HG03442 (cell line): ENCODE data around the gene NIPSNAP2.
"Not testable (repeated sequence)": the region's sequence is repeated elsewhere in the genome, so short reads cannot be mapped to it uniquely, and the experiment has no call there.

Experiments
- ATAC-seq: cut with Tn5 transposase; IDR thresholded peaks from one replicate; pipeline ENCODE4 v1.9.1; 2021; ENCODE audit warnings: mild to moderate bottlenecking, moderate library complexity; ENCODE audit not compliant: unreplicated experiment

Gene NIPSNAP2

DNA sequence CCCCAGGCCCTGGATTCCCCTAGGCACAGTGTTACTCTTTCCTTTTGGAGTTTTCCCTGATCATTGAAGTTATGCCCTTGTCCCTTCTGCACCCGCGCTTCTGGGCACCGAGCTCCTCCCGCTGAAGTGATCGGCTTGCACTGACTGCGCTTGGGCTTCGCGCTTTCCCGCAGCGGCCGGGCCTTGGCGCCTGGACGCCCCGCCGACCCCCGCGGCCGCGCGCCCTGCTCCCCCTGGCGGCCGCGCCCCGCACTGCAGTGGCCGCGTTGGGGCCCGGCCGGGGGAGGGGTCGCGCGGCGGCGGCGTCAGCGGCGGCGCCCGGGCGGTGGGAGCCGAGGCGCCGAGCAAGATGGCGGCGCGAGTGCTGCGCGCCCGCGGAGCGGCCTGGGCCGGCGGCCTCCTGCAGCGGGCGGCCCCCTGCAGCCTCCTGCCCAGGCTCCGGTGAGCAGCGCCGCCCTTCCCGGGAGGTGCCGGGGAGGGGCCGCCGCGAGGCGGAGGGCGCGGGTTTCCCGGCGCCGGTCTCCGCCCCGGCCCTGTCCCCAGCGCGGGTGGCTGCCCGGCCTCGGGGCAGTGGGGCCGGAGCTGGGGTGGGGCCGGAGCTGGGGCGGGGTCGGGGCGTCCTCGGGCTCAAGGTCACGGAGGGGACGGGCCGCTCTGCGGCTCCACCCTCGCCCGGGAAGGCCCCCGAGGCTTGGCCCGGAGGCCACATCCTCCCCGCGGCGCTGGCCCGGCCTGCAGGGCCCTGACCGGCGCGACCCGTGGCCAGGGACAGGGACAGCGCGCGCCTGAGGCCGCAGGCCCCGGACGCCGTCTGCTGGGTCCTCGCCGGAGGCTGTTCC, at the start of gene NIPSNAP2:
Gene NIPSNAP2 (plus strand): TSS at position 325 of the 839 bp plus-strand sequence. CDS start 25 bp downstream, at position 350.
- ATAC-seq: peak; percentile 77

DNA sequence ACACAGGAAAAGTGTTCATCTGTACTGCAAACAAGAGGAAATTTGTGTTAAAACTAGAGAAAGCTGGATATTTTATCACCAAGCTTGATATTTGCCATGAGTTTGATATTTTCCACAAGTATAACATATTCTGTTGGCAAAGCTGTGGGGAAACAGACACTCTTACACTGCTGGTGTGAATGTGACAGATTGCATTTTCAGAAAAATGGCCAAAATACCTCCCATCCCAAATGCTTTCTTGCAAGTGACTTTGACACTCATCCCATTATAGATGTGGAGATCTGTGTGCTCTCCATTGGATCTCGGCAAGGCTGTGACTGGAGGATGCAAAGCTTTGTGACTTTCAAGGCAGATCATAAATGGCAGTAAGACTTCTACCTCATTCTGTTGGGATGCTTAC, 46.6 kb upstream of the NIPSNAP2 start:
- ATAC-seq: no peak

DNA sequence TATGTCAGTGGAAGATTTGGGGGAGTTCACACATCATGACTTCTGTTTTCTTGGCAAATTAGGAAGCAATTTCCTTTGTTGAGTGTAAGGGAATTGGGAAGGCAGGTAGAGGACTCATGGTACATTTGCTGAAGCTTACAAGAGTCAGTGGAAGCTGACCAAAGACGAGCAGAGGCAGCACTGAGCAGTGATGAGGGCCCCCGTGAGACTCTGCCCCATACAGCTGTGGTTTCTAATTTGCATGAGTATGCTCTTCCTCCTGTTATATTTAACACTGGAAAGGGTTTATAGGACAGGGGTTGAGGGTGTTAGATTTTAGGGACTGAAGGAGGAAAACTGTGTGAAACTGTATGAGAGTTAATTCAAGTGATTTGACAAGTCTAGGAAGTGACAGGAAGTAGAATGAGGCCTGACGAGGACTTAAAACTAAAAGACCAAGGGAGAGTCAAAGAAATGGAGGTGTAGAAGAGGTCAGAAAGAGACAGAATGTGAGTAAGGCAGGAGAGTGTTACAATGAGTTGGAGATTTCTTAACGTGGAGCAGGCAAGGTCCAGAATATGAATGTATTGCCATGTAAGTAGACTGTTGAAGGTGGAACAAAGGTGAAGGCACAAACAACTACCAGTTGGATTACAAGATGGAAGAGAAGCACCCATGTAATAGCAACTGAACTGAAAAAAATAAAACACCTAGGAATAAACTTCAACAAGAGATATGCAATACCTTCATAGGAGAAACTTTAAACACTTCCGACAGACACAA, 36.2 kb upstream of the NIPSNAP2 start:
- ATAC-seq: no peak

DNA sequence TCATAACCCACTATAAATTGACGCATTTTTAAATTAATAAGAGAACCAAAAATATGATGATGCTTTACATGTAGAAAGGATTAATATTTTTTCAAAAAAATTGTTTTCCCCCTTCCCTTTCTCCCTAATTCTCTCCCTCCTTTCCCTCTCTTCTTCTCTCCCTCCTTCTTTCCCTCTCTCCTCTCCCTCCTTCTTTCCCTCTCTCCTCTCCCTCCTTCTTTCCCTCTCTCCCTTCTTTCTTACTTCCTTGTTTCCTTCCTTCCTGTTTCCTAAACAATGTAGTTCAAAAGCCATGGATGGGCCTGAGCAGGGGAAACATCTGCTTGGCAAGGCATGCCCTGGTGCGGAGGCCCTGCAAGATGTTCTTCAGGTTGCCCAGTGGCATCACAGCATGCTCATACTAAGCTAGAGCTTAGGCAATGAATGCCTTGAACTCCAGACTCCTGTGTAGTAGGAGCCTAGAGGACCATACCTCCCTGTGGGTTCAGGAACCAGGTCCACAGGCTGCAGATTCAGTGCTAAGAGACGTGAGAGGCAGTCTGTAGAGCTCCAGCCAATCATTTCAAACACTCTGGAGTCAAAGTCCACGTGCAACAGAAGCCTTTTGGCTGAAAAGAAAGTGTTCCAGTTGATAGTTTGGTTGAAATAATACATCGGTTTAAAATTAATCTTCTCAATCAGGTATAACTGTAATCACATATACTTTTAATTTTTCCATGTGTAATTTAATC, 32.8 kb upstream of the NIPSNAP2 start:
- no peak for ATAC-seq

- no peak for ATAC-seq
These were observed 24.8 kb upstream of the NIPSNAP2 start for GRCh38 chr7:55939514-55940123.

DNA sequence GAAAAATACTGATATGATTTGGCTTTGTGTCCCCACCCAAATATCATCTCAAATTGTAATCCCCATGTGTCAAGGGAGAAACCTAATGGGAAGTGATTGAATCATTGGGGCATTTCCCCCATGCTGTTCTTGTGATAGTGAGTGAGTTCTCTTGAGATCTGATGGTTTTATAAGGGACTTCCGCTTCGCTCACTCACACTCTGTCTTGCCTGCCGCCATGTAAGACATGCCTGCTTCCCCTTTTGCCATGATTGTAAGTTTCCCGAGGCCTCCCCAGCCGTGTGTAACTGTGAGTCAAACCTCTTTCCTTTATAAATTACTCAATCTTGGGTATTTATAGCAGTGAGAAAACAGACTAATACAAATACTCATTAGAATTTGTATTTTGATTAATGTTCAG, 17.8 kb upstream of the NIPSNAP2 start:
- ATAC-seq: no peak

DNA sequence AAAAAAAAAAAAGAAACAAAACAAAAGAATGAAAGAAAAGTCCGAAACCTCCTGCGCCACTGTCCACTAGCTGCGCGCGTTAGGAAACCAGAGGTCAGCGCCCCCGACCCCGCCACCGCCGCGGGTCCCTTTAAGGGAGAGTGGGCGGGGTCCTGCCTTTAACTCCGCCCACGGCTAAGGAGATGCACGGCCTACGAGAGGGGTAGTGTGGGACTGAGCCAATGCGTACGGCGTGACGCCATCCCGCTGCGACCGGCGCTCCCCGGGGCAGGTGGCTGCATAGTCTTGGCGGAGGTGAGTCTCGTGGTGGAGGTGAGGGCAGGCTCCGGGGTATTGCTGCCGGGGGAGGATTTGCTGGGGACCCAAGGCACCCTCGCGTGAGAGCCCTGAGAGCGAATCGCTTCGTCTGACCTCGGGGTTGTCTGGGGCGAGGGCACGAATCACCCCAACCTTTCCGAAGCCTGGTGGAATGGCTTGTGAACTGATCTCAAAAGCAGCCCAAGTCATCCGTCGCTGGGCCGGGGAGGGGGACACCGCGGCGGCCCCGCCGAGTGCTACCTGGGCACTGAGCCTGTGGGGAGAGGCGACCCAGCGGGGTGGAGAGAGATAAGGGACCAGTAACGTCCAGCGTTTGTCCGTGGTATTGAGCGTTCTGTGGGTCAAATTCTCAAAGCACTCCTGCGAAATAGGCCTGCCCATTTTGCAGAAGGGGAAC, 12.6 kb upstream of the NIPSNAP2 start, which contains the start of gene MRPS17:
Gene MRPS17 (plus strand): TSS at position 241 of the 715 bp plus-strand sequence. CDS start 1,319 bp downstream, outside the sequence.
- ATAC-seq: peak; percentile 100

GRCh38 chr7:55952352-55952671, 12.1 kb upstream of the NIPSNAP2 start:
- not testable (repeated sequence) for ATAC-seq

DNA sequence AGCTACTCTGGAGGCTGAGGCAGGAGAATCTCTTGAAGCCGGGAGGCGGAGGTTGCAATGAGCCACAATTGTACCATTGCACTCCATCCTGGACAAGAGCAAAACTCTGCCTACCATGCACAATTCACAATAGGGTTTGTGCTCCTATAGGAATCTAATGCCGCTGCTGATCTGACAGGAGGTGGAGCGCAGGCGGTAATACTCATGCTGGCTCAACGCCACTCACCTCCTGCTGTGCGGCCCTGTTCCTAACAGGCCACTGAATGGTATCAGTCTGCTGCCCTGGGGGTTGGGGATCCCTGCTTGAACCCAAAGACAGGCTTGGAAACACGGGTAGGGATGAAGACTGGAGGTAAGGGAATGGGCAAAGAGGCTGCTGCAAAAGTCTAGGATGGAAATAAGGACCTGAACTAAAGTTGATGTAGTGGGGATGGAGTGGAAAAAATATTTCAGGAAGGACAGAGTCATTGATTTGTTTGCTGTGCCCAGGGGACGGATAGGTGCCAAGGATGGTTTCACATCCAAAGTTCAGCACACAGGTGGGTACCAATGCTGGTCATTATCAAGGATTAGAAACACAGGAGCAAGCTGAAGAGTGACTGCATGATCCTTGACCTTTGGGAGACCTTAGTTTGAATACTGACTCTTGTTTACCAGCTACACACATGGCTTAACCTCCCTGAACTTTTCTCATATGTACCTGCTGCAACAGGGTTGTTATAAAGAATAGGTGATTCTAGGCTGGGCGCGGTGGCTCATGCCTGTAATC, 10.5 kb upstream of the NIPSNAP2 start:
- ATAC-seq: no peak

DNA sequence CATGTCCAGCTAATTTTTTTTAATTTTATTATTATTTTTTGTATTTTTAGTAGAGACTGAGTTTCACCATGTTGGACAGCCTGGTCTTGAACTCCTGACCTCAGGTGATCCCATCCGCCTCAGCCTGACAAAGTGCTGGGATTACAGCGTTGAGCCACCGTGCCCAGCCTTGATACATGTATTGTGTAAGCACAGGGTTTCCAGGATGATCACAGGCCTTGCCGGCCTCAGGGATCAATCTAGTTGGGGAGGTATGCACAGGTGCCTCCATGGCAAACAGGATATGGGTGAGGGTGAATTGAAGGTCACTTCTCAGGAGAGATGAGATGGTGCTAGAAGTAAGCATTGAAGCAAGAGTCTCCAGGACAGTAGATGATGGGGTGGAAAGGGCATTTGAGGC, 7.2 kb upstream of the NIPSNAP2 start:
- ATAC-seq: no peak

GRCh38 chr7:55962014-55962413, 2.4 kb upstream of the NIPSNAP2 start:
- ATAC-seq: no peak

DNA sequence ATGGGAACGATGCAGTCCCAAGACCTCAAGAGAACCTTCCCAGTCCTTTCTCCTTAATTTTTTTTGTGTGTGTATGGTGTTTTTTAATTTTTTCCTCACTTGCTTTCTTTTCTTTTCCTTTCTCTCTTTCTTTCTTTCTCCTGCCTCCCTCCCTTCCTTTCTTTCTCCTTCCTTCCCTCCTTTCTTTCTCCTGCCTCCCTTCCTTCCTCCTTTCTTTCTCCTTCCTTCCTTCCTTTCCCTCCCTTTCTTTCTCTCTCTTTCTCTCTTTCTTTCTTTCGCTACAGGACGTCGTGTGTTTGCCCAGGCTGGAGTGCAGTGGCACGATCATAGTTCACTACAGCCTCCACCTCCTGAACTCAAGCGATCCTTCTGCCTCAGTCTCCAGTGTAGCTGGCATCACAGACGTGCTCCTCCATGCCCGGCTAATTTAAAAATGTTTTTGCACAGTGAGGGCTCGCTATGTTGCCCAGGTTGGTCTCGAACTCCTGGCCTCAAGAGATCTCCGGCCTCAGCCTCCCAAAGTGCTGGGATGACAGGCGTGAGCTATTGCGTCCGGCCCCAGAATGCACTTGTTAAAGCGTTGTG, 709 bp upstream of the NIPSNAP2 start:
- ATAC-seq: no peak

GRCh38 chr7:55965100-55965470, 700 bp downstream of the NIPSNAP2 start:
- no peak for ATAC-seq

- ATAC-seq: no peak
These were observed 1.5 kb downstream of the NIPSNAP2 start for GRCh38 chr7:55965805-55966421.

- ATAC-seq: no peak
These were observed 2.5 kb downstream of the NIPSNAP2 start for GRCh38 chr7:55966851-55967250.

DNA sequence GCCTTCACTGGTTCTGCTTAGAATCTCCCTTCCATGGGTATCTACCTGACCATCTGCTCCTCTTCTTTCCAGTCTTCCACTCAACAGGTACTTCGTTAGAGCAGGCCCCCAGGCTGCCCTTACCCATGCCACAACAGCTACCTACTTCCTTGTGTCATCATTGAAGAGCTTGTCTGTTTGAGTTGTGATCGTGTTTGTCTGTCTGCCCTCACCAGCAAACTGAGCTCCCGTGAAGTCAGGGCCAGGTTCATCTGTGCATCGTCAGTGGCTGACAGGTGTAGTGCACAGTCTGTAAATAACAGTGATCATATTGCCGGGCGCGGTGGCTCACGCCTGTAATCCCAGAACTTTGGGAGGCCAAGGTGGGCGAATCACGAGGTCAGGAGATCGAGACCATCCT, 5.0 kb downstream of the NIPSNAP2 start:
- no peak for ATAC-seq

DNA sequence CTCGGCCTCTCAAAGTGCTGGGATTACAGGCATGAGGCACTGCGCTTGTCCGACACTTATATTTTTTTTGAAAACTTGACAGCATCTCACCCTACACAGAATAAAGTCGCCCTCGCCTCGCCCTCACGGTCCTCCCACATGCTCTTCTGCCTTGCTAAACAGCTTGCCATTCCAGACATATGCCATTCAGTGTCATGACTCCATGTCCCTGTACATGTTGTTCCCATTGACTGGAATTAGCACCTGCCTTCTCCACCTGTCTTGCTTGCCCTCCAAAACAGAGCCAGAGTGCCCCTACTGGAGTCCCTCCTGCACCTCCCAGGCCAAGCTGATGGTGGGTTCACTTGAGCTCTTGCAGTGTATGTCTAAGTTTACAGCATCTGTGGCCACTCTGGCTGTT, 6.2 kb downstream of the NIPSNAP2 start:
- no peak for ATAC-seq

DNA sequence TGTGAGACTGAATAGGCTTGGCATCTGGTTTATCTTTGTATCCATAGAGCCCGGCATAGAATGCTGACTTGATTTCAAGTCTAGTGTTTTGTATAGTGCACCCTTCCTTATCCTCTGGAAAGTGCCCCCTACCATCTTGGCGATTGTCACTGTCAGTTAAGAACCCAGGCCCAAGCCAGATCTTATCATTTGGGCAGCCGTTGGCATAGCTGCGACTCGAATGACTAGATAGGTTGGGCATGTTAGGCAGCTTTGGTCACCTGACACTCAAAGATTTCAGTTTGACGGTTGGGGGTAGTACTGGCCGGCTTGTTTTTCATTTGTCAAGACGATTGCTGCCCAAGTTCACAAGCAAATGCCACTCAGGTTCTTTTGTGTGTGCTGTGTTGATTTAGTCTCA, 6.6 kb downstream of the NIPSNAP2 start:
- ATAC-seq: no peak

DNA sequence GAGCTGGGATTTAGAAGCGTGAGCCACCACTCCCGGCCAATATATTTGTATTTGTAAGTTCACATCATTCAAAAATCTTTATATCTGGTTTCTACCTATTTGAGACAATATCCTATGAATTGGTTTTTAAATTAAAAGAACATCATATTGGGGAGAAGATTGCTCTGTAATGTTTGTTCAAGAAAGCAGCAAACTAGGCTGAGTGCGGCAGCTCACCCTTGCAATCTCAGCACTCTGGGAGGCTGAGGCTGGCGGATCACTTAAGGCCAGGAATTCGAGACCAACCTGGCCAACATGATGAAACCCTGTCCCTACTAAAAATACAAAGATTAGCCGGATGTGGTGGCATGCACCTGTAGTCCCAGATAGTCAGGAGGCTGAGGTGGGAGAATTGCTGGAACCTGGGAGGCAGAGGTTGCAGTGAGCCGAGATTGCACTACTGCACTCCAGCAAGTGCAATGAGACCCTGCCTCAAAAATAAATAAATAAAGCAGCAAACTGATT, 9.4 kb downstream of the NIPSNAP2 start:
- no peak for ATAC-seq
